CD1c-positive myeloid dendritic cell (primary cell): ENCODE results near the gene ATCAY.

Source experiments
- DNase-seq: peaks from one replicate; pipeline ENCODE4 v3.0.0-alpha.2; 2016; ENCODE audit errors: extremely low spot score

The ATCAY gene

DNA sequence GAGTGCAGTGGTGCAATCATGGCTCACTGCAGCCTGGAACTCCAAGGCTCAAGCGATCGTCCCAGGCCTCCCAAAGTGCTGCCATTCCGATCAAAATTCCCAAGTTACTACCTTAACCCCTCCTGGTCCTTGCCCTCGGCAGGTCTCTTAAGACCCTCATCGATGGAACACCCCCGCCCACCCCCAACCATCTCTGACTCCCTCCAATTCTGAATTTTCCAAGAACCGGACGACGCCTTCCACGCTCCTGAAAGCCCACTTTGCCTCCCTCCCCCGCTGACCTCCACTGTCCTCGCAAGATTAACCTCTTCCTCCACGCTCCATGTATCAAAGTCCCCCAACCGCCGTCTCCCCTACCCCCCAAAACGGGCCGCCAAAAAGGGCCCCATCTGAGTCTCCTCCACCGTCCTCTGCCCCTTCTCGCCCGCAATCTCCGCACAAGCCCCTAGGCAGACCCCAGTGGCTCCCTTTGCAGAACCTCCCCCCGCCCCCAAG, 89.9 kb downstream of the ATCAY start:
- no peak for DNase-seq

- peak; percentile 97 for DNase-seq
Measured at GRCh38 chr19:3970808-3971598, 90.5 kb downstream of the ATCAY start, which contains the start of gene DAPK3. Gene DAPK3, minus strand, starts transcription at chr19:3971099. Its CDS starts 1,364 bp downstream, at chr19:3969735.

DNA sequence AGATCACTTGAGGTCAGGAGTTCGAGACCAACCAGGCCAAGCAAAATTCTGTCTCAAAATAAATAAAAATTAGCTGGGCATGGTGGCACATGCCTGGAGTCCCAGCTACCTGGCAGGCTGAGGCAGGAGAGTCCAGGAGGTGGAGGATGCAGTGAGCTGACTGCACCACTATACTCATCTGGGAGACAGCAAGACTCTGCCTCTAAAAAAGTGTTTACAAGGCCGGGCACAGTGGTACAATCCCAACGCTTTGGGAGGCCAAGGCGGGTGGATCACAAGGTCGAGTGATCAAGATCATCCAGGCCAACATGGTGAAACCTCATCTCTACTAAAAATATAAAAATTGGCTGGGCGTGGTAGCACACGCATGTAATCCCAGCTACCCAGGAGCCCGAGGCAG, 94.7 kb downstream of the ATCAY start:
- DNase-seq, result no peak

DNA sequence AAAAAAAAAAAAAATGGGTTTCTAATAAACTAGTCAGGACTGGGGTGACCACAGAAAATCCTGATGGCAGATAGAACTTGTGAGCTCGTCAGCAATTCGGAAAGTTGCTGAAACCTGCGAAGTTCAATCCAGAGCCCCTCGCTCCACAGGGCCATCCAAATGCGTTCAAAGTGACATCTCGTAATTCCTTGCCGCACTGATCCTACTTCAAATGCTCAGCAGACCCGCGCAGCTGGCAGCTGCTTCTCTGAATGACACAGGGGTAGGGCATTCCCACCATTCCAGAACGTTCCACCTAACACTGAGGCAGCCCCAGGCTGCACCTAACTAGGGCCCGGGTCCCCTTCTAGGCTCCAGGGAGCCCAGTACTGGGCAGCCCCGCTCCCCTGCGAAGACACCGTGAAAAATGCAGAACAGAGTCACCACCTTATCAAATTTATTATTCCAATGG, 95.2 kb downstream of the ATCAY start:
- no peak for DNase-seq

DNA sequence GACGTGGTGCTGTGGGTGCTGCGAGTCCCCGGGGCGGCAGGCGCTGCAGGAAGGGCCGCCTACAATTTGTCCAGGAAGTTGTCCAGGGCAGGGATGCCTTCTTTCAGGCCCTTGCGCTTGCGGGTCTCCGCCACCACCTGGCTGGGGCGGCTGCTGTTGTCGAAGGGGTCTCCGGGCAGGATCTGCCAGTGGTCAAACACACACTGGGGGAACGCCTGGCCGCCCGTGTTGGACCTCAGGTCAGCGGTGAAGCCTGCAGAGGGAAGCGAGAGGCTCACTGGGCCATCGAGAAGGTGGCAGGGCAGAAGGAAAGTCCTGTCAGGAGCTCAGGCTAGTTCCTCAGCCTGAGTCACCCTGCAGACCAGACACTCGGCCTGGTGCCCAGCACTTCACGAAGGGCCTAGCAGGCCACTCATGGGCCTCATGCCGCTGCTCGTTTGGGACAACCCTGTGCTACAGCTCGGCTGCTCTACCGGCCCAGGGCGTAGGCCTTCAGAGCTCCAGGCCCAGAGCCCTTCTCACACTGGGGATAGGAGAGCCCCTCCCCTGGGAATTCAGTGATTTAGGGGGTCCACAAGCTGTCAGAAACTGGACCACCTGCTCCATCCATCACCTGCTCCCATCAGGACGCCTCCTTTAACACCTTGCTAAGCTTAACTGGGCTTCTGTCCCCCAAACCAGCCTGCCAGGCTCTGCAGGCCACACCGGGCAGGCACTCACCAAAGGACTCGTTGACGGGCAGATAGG, 96.2 kb downstream of the ATCAY start:
- no peak for DNase-seq
